Measurements from ENCODE around the gene TAC3. TPM values are rescaled to one million over a fixed set of nuclear protein-coding genes. Genes with fewer than 3 reads are reported as not detected.

TAC3 gene
- total and polyA plus RNA-seq, 2 of the 4 experiments (the other 2 are of a cell fraction) = 0.94 TPM; not detected in 1

DNA sequence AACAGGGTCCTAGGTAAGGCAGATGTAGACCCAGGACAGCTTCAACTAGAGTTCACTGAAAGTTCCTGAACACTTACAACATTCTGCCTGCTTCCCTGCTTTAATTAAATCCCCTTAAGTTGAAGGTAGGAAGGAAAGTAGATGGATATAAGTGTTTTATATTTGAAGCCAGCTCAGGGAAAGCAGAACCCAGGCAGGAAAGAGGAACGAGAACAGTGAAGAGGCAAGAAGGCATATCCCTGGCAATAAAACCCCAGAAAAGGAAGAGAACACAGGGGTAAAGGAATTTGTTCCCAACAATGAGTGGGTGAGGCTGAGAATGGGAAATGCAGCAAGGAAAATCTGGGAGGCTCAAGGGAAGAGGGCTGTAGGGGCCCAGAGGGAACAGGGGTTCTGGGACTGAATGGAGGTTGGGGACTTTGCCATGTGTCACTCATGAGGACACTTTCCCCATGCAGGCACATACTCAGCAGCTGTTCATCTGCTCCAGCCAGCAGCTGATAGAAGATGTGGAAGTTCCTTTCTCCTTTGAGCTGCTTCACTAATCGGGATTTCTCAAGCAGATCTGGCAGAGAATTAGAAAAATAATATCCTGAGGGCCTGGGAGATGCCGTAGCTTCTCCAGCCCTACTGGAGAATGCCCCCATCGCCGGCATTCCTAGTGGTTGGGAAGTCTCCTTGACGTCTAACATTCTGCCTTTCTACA, 29.9 kb upstream of the TAC3 start (continued):
- no peak for TF ChIP-seq CHD1 (IDR thresholded peaks at IDR 0.05; ENCODE audit: low read depth, low read length)
- no peak for TF ChIP-seq USF2 (IDR thresholded peaks at IDR 0.05; ENCODE audit: low read depth, low read length)
- no peak for TF ChIP-seq RCOR1 (IDR thresholded peaks at IDR 0.05; ENCODE audit: insufficient replicate concordance, low read length)
- TF ChIP-seq CEBPB (IDR thresholded peaks at IDR 0.05; ENCODE audit: low read depth, low read length) = no peak

GRCh38 chr12:57044889-57045288, 28.6 kb upstream of the TAC3 start:
- TF ChIP-seq CTCF (conservative IDR thresholded peaks at IDR 0.05; ENCODE audit: low read depth, low read length) = no peak
- TF ChIP-seq CEBPB (IDR thresholded peaks at IDR 0.05; ENCODE audit: low read depth, low read length) = no peak
- TF ChIP-seq POLR2A (IDR thresholded peaks at IDR 0.05; ENCODE audit: low read depth, low read length) = no peak
- TF ChIP-seq RAD21 (IDR thresholded peaks at IDR 0.05; ENCODE audit: low read length) = no peak
- no peak for TF ChIP-seq MXI1 (IDR thresholded peaks at IDR 0.05; ENCODE audit: borderline replicate concordance, low read depth, low read length)
- TF ChIP-seq MAFK (IDR thresholded peaks at IDR 0.05; ENCODE audit: low read depth, low read length) = no peak
- ATAC-seq (ENCODE audit: low read depth) (0 out of 2 replicates have a peak, but pooled peaks have one; percentile 24), DNase-seq (peak; percentile 21)
- Histone ChIP-seq H3K4ac (ENCODE audit: low read depth, low read length) (no peak overlapping the region), H3K18ac (ENCODE audit: low read depth, low read length) (no peak overlapping the region), H2AFZ (replicated peaks; ENCODE audit: low read length, poor library complexity) (no peak overlapping the region), H4K5ac (ENCODE audit: low read depth, low read length) (no peak overlapping the region), H3K36me3 (ENCODE audit: control insufficient read depth, insufficient read depth, low read length) (no peaks in the 10 kb centered on the region), H2BK20ac (ENCODE audit: low read depth, low read length) (no peak overlapping the region), H4K20me1 (ENCODE audit: insufficient read depth, low read length) (peaks cover 10% of the 10 kb centered on the region; the same call in 1 of the 2 replicates), H3K23ac (ENCODE audit: low read depth, low read length) (no peak overlapping the region), H2BK120ac (ENCODE audit: low read depth, low read length) (no peak overlapping the region), H2BK15ac (ENCODE audit: low read depth, low read length) (no peak overlapping the region), H2BK5ac (ENCODE audit: low read depth, low read length, poor library complexity, severe bottlenecking) (no peak overlapping the region), H3K27ac (ENCODE audit: insufficient read depth, low read length) (no peak overlapping the region), H3K4me2 (ENCODE audit: low read depth, low read length) (no peak overlapping the region), H3K4me3 (ENCODE audit: insufficient read depth, low read depth, low read length) (no peak overlapping the region), H4K8ac (ENCODE audit: low read depth in 2 of 2, low read length in 2 of 2) (no peak overlapping the region), H3K9me3 (ENCODE audit: control insufficient read depth, insufficient read depth, low read length) (no peaks in the 10 kb centered on the region), H3K4me1 (ENCODE audit: control insufficient read depth, insufficient read depth, low read length) (peaks cover 3% of the 10 kb centered on the region; the same call in 1 of the 2 replicates), H3K14ac (replicated peaks; ENCODE audit: low read depth, low read length) (no peak overlapping the region), H3K79me1 (ENCODE audit: low read depth in 1 of 2, low read length in 2 of 2) (no peaks in the 10 kb centered on the region), H3K9me1 (ENCODE audit: insufficient read depth, low read length) (no peaks in the 10 kb centered on the region; the same call in 1 of the 2 replicates), H2AK9ac (replicated peaks; ENCODE audit: low read depth, low read length, poor library complexity) (no peak overlapping the region), H3K27me3 (ENCODE audit: control insufficient read depth, insufficient read depth, low read length) (peaks cover 37% of the 10 kb centered on the region), H3K9ac (ENCODE audit: low read depth, low read length) (no peak overlapping the region), H4K91ac (ENCODE audit: insufficient read depth, low read depth, low read length) (no peak overlapping the region), H2AK5ac (ENCODE audit: low read depth, low read length) (no peak overlapping the region), H3K56ac (ENCODE audit: extremely low read depth, insufficient read depth, low read length) (no peak overlapping the region)
- intact Hi-C loops (cut with micrococcal nuclease) (no loop called here), dilution Hi-C loops (cut with HindIII; ENCODE audit: low sequenced_read_pairs, unreplicated experiment) (no loop called here), in situ Hi-C loops (cut with MboI; ENCODE audit: low sequenced_read_pairs) (no loop called here)
- ChIA-PET CTCF (no interaction called here), POLR2A (ENCODE audit: unreplicated experiment) (no interaction called here)
- no TSS peak for BruUV-seq (replicated peaks)
- WGBS, 2 experiments (ENCODE audit: extremely low coverage in 2 of 2, insufficient read length in 1 of 2) = no CpG with 5 or more reads among the region's 3 CpGs
